ENCODE results near the gene COL11A1. TPM values are rescaled to one million over a fixed set of nuclear protein-coding genes. Genes with fewer than 3 reads are reported as not detected.

COL11A1 gene
- total and polyA plus RNA-seq, 2 of the 4 experiments (the other 2 are of a cell fraction), result 4.6 to 5.2 TPM

DNA sequence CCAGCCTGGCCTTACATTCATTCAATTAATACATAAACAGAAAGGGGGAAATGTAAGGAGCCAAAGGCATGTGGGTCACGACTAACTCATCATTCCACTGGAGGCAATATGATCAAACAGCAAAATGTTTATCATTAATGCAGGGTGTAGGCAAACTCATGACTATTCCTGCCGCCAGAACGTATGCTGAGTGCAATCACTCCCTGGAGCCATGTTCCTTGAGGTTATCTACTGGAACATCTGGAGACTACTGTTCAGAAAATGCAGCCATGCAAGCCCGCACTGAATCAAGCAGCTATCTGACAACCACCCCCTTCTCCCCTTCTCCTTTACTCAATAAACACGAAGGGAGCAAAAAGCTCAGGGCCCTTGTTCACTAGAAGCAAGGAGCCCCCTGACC is 267.6 kb downstream of the COL11A1 start:
- H3K4me2 ChIP-seq (ENCODE audit: low read depth, low read length), result no peak overlapping the region
- no peak overlapping the region for H4K5ac ChIP-seq (ENCODE audit: low read depth, low read length)
- ChIA-PET POLR2A (ENCODE audit: unreplicated experiment) (no interaction called here), CTCF (interaction anchor here (0.6 kb wide), 1 partner anchor 290 kb away, joined by 3 read pairs; no protein-coding TSS in a partner anchor)
- no peak overlapping the region for H2AK9ac ChIP-seq (replicated peaks; ENCODE audit: low read depth, low read length, poor library complexity)
- H2AK5ac ChIP-seq (ENCODE audit: low read depth, low read length), result no peak overlapping the region
- H3K9me1 ChIP-seq (ENCODE audit: insufficient read depth, low read length), result no peaks in the 10 kb centered on the region
- no peak overlapping the region for H2AFZ ChIP-seq (replicated peaks; ENCODE audit: low read length, poor library complexity)
- H3K14ac ChIP-seq (replicated peaks; ENCODE audit: low read depth, low read length), result no peak overlapping the region
- H3K27ac ChIP-seq (ENCODE audit: insufficient read depth, low read length), result no peak overlapping the region
- H2BK20ac ChIP-seq (ENCODE audit: low read depth, low read length), result no peak overlapping the region
- dilution Hi-C loops (cut with HindIII; ENCODE audit: low sequenced_read_pairs, unreplicated experiment), result no loop called here
- no peak overlapping the region for H3K4me3 ChIP-seq (ENCODE audit: insufficient read depth, low read depth, low read length)
- H3K23ac ChIP-seq (ENCODE audit: low read depth, low read length), result no peak overlapping the region
- ATAC-seq (ENCODE audit: low read depth), result no peak
- H2BK5ac ChIP-seq (ENCODE audit: low read depth, low read length, poor library complexity, severe bottlenecking), result no peak overlapping the region
- TF ChIP-seq MXI1 (IDR thresholded peaks at IDR 0.05; ENCODE audit: borderline replicate concordance, low read depth, low read length), result no peak
- TF ChIP-seq ELK1 (IDR thresholded peaks at IDR 0.05; ENCODE audit: borderline replicate concordance, low read depth, low read length), result no peak
- TF ChIP-seq SMC3 (IDR thresholded peaks at IDR 0.05; ENCODE audit: low read depth, low read length), result no peak
- TF ChIP-seq POLR2A (IDR thresholded peaks at IDR 0.05; ENCODE audit: low read depth, low read length), result no peak
- no peak for TF ChIP-seq CTCF (conservative IDR thresholded peaks at IDR 0.05; ENCODE audit: low read depth, low read length)
- no peak for TF ChIP-seq BHLHE40 (IDR thresholded peaks at IDR 0.05; ENCODE audit: low read depth, low read length)
- no peak for TF ChIP-seq NFE2L2 (IDR thresholded peaks at IDR 0.05; ENCODE audit: low read depth, low read length)
- no peak for TF ChIP-seq RFX5 (IDR thresholded peaks at IDR 0.05; ENCODE audit: low read depth, low read length)
- TF ChIP-seq RAD21 (IDR thresholded peaks at IDR 0.05; ENCODE audit: low read length), result no peak
- TF ChIP-seq MAFK (IDR thresholded peaks at IDR 0.05; ENCODE audit: low read depth, low read length), result no peak
- no peak for TF ChIP-seq FOS (IDR thresholded peaks at IDR 0.05; ENCODE audit: low read depth, low read length)
- TF ChIP-seq RCOR1 (IDR thresholded peaks at IDR 0.05; ENCODE audit: insufficient replicate concordance, low read length), result no peak
- TF ChIP-seq USF2 (IDR thresholded peaks at IDR 0.05; ENCODE audit: low read depth, low read length), result no peak
- no peak for TF ChIP-seq CEBPB (IDR thresholded peaks at IDR 0.05; ENCODE audit: low read depth, low read length)
- BruUV-seq (replicated peaks), result no TSS peak
- no peak overlapping the region for H3K4ac ChIP-seq (ENCODE audit: low read depth, low read length)
- intact Hi-C loops (cut with micrococcal nuclease), result no loop called here
- H2BK15ac ChIP-seq (ENCODE audit: low read depth, low read length), result no peak overlapping the region
- in situ Hi-C loops (cut with MboI; ENCODE audit: low sequenced_read_pairs), result no loop called here
- H3K27me3 ChIP-seq (ENCODE audit: control insufficient read depth, insufficient read depth, low read length), result no peaks in the 10 kb centered on the region
- no peak overlapping the region for H3K18ac ChIP-seq (ENCODE audit: low read depth, low read length)
- no peaks in the 10 kb centered on the region for H4K20me1 ChIP-seq (ENCODE audit: insufficient read depth, low read length)
- no peak overlapping the region for H2BK120ac ChIP-seq (ENCODE audit: low read depth, low read length)
- no peak overlapping the region for H4K91ac ChIP-seq (ENCODE audit: insufficient read depth, low read depth, low read length)
- H4K8ac ChIP-seq (ENCODE audit: low read depth in 2 of 2, low read length in 2 of 2), result no peak overlapping the region
- no peaks in the 10 kb centered on the region; the same call in 1 of the 2 replicates for H3K4me1 ChIP-seq (ENCODE audit: control insufficient read depth, insufficient read depth, low read length)
- no peaks in the 10 kb centered on the region for H3K9me3 ChIP-seq (ENCODE audit: control insufficient read depth, insufficient read depth, low read length)
- H3K9ac ChIP-seq (ENCODE audit: low read depth, low read length), result no peak overlapping the region
- no peak overlapping the region for H3K56ac ChIP-seq (ENCODE audit: extremely low read depth, insufficient read depth, low read length)
- no peaks in the 10 kb centered on the region for H3K36me3 ChIP-seq (ENCODE audit: control insufficient read depth, insufficient read depth, low read length)
- DNase-seq, result no peak
- WGBS, 2 experiments (ENCODE audit: extremely low coverage in 2 of 2, insufficient read length in 1 of 2), result 30% methylated on average over 2 of the region's 5 CpGs; no CpG with 5 or more reads in 1 of the 2 experiments
- no peaks in the 10 kb centered on the region for H3K79me1 ChIP-seq (ENCODE audit: low read depth in 1 of 2, low read length in 2 of 2)

Measured in IMR-90 (cell line).